ENCODE data around the gene DAZL.

DNA sequence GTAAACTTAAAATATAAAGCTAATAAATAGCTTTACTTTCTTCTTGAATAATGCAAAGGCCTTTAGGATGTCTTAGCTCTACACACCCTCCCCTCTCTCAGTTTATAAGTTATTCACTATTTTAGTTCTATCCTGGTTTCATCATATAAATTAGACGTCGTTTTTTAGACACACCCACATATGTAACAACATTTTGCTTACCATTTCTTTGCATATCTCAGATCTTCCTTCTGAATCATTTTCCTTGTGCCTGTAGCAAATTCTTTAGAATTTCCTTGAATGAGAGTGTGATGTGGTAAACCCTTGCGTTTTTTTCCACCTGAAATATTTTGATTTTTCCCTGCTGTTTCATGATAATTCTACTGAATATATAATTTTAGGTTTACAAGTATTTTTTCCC, 2.5 kb upstream of the DAZL start:
- TF ChIP-seq, protein P1, sequence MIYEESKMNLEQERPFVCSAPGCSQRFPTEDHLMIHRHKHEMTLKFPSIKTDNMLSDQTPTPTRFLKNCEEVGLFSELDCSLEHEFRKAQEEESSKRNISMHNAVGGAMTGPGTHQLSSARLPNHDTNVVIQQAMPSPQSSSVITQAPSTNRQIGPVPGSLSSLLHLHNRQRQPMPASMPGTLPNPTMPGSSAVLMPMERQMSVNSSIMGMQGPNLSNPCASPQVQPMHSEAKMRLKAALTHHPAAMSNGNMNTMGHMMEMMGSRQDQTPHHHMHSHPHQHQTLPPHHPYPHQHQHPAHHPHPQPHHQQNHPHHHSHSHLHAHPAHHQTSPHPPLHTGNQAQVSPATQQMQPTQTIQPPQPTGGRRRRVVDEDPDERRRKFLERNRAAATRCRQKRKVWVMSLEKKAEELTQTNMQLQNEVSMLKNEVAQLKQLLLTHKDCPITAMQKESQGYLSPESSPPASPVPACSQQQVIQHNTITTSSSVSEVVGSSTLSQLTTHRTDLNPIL (CRISPR knock-in tag; IDR thresholded peaks at IDR 0.05; ENCODE audit: low read depth) = no peak
- TF ChIP-seq, protein P2, sequence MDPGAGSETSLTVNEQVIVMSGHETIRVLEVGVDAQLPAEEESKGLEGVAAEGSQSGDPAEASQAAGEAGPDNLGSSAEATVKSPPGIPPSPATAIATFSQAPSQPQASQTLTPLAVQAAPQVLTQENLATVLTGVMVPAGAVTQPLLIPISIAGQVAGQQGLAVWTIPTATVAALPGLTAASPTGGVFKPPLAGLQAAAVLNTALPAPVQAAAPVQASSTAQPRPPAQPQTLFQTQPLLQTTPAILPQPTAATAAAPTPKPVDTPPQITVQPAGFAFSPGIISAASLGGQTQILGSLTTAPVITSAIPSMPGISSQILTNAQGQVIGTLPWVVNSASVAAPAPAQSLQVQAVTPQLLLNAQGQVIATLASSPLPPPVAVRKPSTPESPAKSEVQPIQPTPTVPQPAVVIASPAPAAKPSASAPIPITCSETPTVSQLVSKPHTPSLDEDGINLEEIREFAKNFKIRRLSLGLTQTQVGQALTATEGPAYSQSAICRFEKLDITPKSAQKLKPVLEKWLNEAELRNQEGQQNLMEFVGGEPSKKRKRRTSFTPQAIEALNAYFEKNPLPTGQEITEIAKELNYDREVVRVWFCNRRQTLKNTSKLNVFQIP (CRISPR knock-in tag; IDR thresholded peaks at IDR 0.05; ENCODE audit: borderline replicate concordance, low read depth) = no peak
- TF ChIP-seq ZFP30 (CRISPR knock-in tag; IDR thresholded peaks at IDR 0.05) (no peak), ARNTL (CRISPR knock-in tag; IDR thresholded peaks at IDR 0.05; ENCODE audit: borderline replicate concordance, low read depth) (no peak), TOX (CRISPR knock-in tag; IDR thresholded peaks at IDR 0.05; ENCODE audit: borderline replicate concordance) (no peak), RARB (CRISPR knock-in tag; IDR thresholded peaks at IDR 0.05) (no peak), TCF4 (CRISPR knock-in tag; IDR thresholded peaks at IDR 0.05; ENCODE audit: borderline replicate concordance) (no peak), ISL1 (CRISPR knock-in tag; IDR thresholded peaks at IDR 0.05) (no peak), ZNF565 (CRISPR knock-in tag; conservative IDR thresholded peaks at IDR 0.05; ENCODE audit: low read depth) (no peak)
- TF ChIP-seq, protein P3, sequence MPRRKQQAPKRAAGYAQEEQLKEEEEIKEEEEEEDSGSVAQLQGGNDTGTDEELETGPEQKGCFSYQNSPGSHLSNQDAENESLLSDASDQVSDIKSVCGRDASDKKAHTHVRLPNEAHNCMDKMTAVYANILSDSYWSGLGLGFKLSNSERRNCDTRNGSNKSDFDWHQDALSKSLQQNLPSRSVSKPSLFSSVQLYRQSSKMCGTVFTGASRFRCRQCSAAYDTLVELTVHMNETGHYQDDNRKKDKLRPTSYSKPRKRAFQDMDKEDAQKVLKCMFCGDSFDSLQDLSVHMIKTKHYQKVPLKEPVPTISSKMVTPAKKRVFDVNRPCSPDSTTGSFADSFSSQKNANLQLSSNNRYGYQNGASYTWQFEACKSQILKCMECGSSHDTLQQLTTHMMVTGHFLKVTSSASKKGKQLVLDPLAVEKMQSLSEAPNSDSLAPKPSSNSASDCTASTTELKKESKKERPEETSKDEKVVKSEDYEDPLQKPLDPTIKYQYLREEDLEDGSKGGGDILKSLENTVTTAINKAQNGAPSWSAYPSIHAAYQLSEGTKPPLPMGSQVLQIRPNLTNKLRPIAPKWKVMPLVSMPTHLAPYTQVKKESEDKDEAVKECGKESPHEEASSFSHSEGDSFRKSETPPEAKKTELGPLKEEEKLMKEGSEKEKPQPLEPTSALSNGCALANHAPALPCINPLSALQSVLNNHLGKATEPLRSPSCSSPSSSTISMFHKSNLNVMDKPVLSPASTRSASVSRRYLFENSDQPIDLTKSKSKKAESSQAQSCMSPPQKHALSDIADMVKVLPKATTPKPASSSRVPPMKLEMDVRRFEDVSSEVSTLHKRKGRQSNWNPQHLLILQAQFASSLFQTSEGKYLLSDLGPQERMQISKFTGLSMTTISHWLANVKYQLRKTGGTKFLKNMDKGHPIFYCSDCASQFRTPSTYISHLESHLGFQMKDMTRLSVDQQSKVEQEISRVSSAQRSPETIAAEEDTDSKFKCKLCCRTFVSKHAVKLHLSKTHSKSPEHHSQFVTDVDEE (CRISPR knock-in tag; IDR thresholded peaks at IDR 0.05) = no peak
- TF ChIP-seq, protein P4, sequence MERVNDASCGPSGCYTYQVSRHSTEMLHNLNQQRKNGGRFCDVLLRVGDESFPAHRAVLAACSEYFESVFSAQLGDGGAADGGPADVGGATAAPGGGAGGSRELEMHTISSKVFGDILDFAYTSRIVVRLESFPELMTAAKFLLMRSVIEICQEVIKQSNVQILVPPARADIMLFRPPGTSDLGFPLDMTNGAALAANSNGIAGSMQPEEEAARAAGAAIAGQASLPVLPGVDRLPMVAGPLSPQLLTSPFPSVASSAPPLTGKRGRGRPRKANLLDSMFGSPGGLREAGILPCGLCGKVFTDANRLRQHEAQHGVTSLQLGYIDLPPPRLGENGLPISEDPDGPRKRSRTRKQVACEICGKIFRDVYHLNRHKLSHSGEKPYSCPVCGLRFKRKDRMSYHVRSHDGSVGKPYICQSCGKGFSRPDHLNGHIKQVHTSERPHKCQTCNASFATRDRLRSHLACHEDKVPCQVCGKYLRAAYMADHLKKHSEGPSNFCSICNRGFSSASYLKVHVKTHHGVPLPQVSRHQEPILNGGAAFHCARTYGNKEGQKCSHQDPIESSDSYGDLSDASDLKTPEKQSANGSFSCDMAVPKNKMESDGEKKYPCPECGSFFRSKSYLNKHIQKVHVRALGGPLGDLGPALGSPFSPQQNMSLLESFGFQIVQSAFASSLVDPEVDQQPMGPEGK (CRISPR knock-in tag; IDR thresholded peaks at IDR 0.05; ENCODE audit: borderline replicate concordance) = no peak
